Liver (tissue), 9 donors: Measurements from ENCODE around the gene CACNA1C. TPM values are rescaled to one million over a fixed set of nuclear protein-coding genes. Genes with fewer than 3 reads are reported as not detected.

Experiments
- DNase-seq: peaks from one replicate; pipeline ENCODE4 v3.0.0-alpha.2; 2017; ENCODE audit warnings: low spot score
- H3K27ac ChIP-seq, 2 donors: one replicate each; pipeline ENCODE4 v1.7.0; 2013; ENCODE audit warnings: inconsistent platforms in 2 of 2, low read length in 2 of 2, control low read depth in 1 of 2, low read depth in 1 of 2, mild to moderate bottlenecking in 1 of 2
- H3K27me3 ChIP-seq, 4 donors: one replicate each; pipeline versions ENCODE4 v1.6.1 to v1.7.0; 2013; ENCODE audit warnings: low read length in 3 of 4, inconsistent platforms in 1 of 4, mild to moderate bottlenecking in 1 of 4, moderate library complexity in 1 of 4; ENCODE audit not compliant: control insufficient read depth in 4 of 4, insufficient read depth in 4 of 4
- H3K36me3 ChIP-seq, 4 donors: one replicate each; pipeline versions ENCODE4 v1.6.1 to v1.7.0; 2013; ENCODE audit warnings: low read length in 3 of 4, mild to moderate bottlenecking in 3 of 4, low read depth in 1 of 4, moderate library complexity in 1 of 4; ENCODE audit not compliant: control insufficient read depth in 4 of 4, insufficient read depth in 3 of 4
- H3K4me1 ChIP-seq, 4 donors: one replicate each; pipeline versions ENCODE4 v1.6.1 to v1.7.0; 2013; ENCODE audit warnings: low read length in 3 of 4, mild to moderate bottlenecking in 3 of 4, moderate library complexity in 1 of 4; ENCODE audit not compliant: control insufficient read depth in 4 of 4, insufficient read depth in 4 of 4
- H3K4me3 ChIP-seq, 3 donors: one replicate each; pipeline versions ENCODE4 v1.6.1 to v1.7.0; 2013; ENCODE audit warnings: low read length in 3 of 3, control low read depth in 1 of 3, low read depth in 1 of 3, mild to moderate bottlenecking in 1 of 3
- H3K9ac ChIP-seq, 2 donors: one replicate each; pipeline ENCODE4 v1.7.0; 2013; ENCODE audit warnings: low read length in 2 of 2, mild to moderate bottlenecking in 2 of 2, moderate library complexity in 2 of 2, control low read depth in 1 of 2, low read depth in 1 of 2
- H3K9me3 ChIP-seq, 4 donors: one replicate each; pipeline versions ENCODE4 v1.6.1 to v1.7.0; 2013; ENCODE audit warnings: low read length in 3 of 4; ENCODE audit not compliant: control insufficient read depth in 4 of 4
- ATF3 ChIP-seq: IDR thresholded peaks from 2 replicates; pipeline ENCODE4 v1.6.1; 2016; ENCODE audit warnings: antibody characterized with exemption
- CTCF ChIP-seq: fragments of 150-350 bp; IDR thresholded peaks from 2 replicates; pipeline ENCODE4 v1.5.1; 2017; ENCODE audit warnings: improper control_type of control experiment, low read depth, low read length; ENCODE audit not compliant: missing input control
- FOXA1 ChIP-seq: IDR thresholded peaks from 2 replicates; pipeline ENCODE4 v1.6.1; 2016; ENCODE audit warnings: antibody characterized with exemption
- FOXA2 ChIP-seq: IDR thresholded peaks from 2 replicates; pipeline ENCODE4 v1.6.1; 2016; ENCODE audit warnings: antibody characterized with exemption
- HNF4A ChIP-seq, 2 donors: conservative IDR thresholded peaks; 2 replicates each; pipeline ENCODE4 v1.6.1; 2016; ENCODE audit warnings: antibody characterized with exemption in 2 of 2, mild to moderate bottlenecking in 2 of 2
- HNF4G ChIP-seq: IDR thresholded peaks from 2 replicates; pipeline ENCODE4 v1.6.1; 2016; ENCODE audit warnings: antibody characterized with exemption
- MAX ChIP-seq: IDR thresholded peaks from 2 replicates; pipeline ENCODE4 v1.6.1; 2016; ENCODE audit warnings: antibody characterized with exemption
- NR2F2 ChIP-seq: IDR thresholded peaks from 2 replicates; pipeline ENCODE4 v1.6.1; 2016; ENCODE audit warnings: antibody characterized with exemption
- RAD21 ChIP-seq, 2 donors: IDR thresholded peaks; 2 replicates each; pipeline ENCODE4 v1.6.1; 2016; ENCODE audit warnings: antibody characterized with exemption in 2 of 2, mild to moderate bottlenecking in 2 of 2
- RXRA ChIP-seq, 2 donors: IDR thresholded peaks; 2 replicates each; pipeline ENCODE4 v1.6.1; 2017 to 2018; ENCODE audit warnings: antibody characterized with exemption in 2 of 2, mild to moderate bottlenecking in 1 of 2
- SP1 ChIP-seq: IDR thresholded peaks from 2 replicates; pipeline ENCODE4 v1.6.1; 2018; ENCODE audit warnings: antibody characterized with exemption, mild to moderate bottlenecking
- TAF1 ChIP-seq: conservative IDR thresholded peaks from 2 replicates; pipeline ENCODE4 v1.6.1; 2016; ENCODE audit warnings: antibody characterized with exemption, mild to moderate bottlenecking
- YY1 ChIP-seq: IDR thresholded peaks from 2 replicates; pipeline ENCODE4 v1.6.1; 2016; ENCODE audit warnings: antibody characterized with exemption, mild to moderate bottlenecking
- WGBS: extraction: QIAGEN DNeasy Blood & Tissue Kit; methylation state at CpG from one replicate; pipeline ENCODE4 v1.1.7; 2013; 5-methylcytosine and 5-hydroxymethylcytosine counted together
- polyA plus RNA-seq, 2 donors: library from polyadenylated mRNA; stranded (reverse) in 1 of 2; unstranded in 1 of 2; fragments of 200-250 nt in 1 of 2; fragments of >200 nt in 1 of 2; fragmentation: Nextera tagmentation in 1 of 2; extraction: Ambion mirVana in 1 of 2; gene quantifications; one replicate each; pipeline versions ENCODE4 v1.2.1 to v1.2.3, GENCODE V29; 2013 to 2015
- total RNA-seq, 2 donors: library from RNA; depleted of rRNA; stranded (reverse); fragments of >200 nt; gene quantifications; one replicate each; pipeline ENCODE4 v1.2.3, GENCODE V29; 2014
- TF ChIP-seq, protein P1 (sequence below): IDR thresholded peaks from 2 replicates; pipeline ENCODE4 v1.6.1; 2016; ENCODE audit warnings: antibody characterized with exemption, mild to moderate bottlenecking
- TF ChIP-seq, protein P2 (sequence below): IDR thresholded peaks from 2 replicates; pipeline ENCODE4 v1.6.1; 2016; ENCODE audit warnings: antibody characterized with exemption
- donor health status: healthy.
- donor health status: healthy.
- donor health status: healthy.
- donor health status: healthy.
- donor health status: healthy.

CACNA1C gene
- total and polyA plus RNA-seq, 4 donors: 0.23 to 1.9 (median 0.41) TPM

GRCh38 chr12:2693980-2694610 is 641.3 kb downstream of the CACNA1C start (continued):
- TF ChIP-seq CTCF (no peak), HNF4A (conservative IDR thresholded peaks at IDR 0.05) (no peak)

GRCh38 chr12:2696136-2696535 is 643.3 kb downstream of the CACNA1C start:
- H3K27ac ChIP-seq: no peak overlapping the region
- no peak for DNase-seq
- no peak overlapping the region for H3K4me3 ChIP-seq
- H3K27me3 ChIP-seq: peaks cover 0 to 15% (median 0%) of the 10 kb centered on the region in 4 donors
- 64% methylated on average over 2 of the region's 2 CpGs for WGBS
- H3K36me3 ChIP-seq: no peaks in the 10 kb centered on the region
- H3K4me1 ChIP-seq: peaks cover 4 to 11% (median 6%) of the 10 kb centered on the region in 4 donors
- no peak overlapping the region for H3K9ac ChIP-seq
- TF ChIP-seq MAX (no peak), TAF1 (no peak), FOXA2 (no peak), RXRA (IDR thresholded peaks at IDR 0.05) (no peak), SP1 (no peak), HNF4A (conservative IDR thresholded peaks at IDR 0.05) (no peak), NR2F2 (no peak), HNF4G (no peak), ATF3 (no peak), YY1 (no peak), CTCF (no peak), RAD21 (IDR thresholded peaks at IDR 0.05) (no peak), FOXA1 (no peak)
- TF ChIP-seq, protein P1, sequence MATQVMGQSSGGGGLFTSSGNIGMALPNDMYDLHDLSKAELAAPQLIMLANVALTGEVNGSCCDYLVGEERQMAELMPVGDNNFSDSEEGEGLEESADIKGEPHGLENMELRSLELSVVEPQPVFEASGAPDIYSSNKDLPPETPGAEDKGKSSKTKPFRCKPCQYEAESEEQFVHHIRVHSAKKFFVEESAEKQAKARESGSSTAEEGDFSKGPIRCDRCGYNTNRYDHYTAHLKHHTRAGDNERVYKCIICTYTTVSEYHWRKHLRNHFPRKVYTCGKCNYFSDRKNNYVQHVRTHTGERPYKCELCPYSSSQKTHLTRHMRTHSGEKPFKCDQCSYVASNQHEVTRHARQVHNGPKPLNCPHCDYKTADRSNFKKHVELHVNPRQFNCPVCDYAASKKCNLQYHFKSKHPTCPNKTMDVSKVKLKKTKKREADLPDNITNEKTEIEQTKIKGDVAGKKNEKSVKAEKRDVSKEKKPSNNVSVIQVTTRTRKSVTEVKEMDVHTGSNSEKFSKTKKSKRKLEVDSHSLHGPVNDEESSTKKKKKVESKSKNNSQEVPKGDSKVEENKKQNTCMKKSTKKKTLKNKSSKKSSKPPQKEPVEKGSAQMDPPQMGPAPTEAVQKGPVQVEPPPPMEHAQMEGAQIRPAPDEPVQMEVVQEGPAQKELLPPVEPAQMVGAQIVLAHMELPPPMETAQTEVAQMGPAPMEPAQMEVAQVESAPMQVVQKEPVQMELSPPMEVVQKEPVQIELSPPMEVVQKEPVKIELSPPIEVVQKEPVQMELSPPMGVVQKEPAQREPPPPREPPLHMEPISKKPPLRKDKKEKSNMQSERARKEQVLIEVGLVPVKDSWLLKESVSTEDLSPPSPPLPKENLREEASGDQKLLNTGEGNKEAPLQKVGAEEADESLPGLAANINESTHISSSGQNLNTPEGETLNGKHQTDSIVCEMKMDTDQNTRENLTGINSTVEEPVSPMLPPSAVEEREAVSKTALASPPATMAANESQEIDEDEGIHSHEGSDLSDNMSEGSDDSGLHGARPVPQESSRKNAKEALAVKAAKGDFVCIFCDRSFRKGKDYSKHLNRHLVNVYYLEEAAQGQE: no peak
- TF ChIP-seq, protein P2, sequence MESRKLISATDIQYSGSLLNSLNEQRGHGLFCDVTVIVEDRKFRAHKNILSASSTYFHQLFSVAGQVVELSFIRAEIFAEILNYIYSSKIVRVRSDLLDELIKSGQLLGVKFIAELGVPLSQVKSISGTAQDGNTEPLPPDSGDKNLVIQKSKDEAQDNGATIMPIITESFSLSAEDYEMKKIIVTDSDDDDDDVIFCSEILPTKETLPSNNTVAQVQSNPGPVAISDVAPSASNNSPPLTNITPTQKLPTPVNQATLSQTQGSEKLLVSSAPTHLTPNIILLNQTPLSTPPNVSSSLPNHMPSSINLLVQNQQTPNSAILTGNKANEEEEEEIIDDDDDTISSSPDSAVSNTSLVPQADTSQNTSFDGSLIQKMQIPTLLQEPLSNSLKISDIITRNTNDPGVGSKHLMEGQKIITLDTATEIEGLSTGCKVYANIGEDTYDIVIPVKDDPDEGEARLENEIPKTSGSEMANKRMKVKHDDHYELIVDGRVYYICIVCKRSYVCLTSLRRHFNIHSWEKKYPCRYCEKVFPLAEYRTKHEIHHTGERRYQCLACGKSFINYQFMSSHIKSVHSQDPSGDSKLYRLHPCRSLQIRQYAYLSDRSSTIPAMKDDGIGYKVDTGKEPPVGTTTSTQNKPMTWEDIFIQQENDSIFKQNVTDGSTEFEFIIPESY: no peak
- H3K9me3 ChIP-seq: no peaks in the 10 kb centered on the region
